ENCODE measurements around the gene PHF19. TPM values are rescaled to one million over a fixed set of nuclear protein-coding genes. Genes with fewer than 3 reads are reported as not detected.

The PHF19 gene
- polyA plus RNA-seq, 3 donors = 12.6 to 61.0 (median 12.7) TPM

GRCh38 chr9:120909904-120910303, 32.9 kb upstream of the PHF19 start:
- Histone ChIP-seq H3K4me3 (replicated peaks in 1 of 3; ENCODE audit: low read depth in 2 of 3, low read length in 3 of 3) (no peak overlapping the region), H3K4me2 (replicated peaks; ENCODE audit: extremely low read depth, low read length, poor library complexity, severe bottlenecking) (no peak overlapping the region), H3K79me2 (ENCODE audit: insufficient read depth, low read length) (no peaks in the 10 kb centered on the region), H3K4me1 (ENCODE audit: control insufficient read depth in 1 of 2, insufficient read depth in 2 of 2, low read length in 2 of 2) (peaks cover 5 to 9% of the 10 kb centered on the region in 2 donors), H2AFZ (ENCODE audit: insufficient read depth, low read depth, low read length, poor library complexity, severe bottlenecking) (no peak overlapping the region), H4K20me1 (ENCODE audit: insufficient read depth, low read length) (no peaks in the 10 kb centered on the region), H3K9ac (ENCODE audit: insufficient read depth, low read length, poor library complexity, severe bottlenecking) (no peak overlapping the region), H3K27me3 (ENCODE audit: control insufficient read depth in 2 of 2, insufficient read depth in 2 of 2, low read length in 2 of 2) (no peaks in the 10 kb centered on the region), H3K9me3 (replicated peaks in 1 of 2; ENCODE audit: control insufficient read depth in 1 of 2, insufficient read depth in 1 of 2, low read length in 2 of 2) (no peaks in the 10 kb centered on the region), H3K27ac (ENCODE audit: low read depth in 1 of 2, low read length in 2 of 2) (peak overlapping the region in 1 of 2 donors; percentile 2), H3K36me3 (replicated peaks in 1 of 2; ENCODE audit: control insufficient read depth in 1 of 2, insufficient read depth in 2 of 2, low read length in 2 of 2) (peaks cover 0 to 5% of the 10 kb centered on the region in 2 donors)
- peak overlapping the region in 2 of 7 donors; percentile 37 to 57 for H3K27ac Mint-ChIP-seq
- no peaks in the 10 kb centered on the region for H3K9me3 Mint-ChIP-seq
- TF ChIP-seq CTCF (IDR thresholded peaks at IDR 0.05) = no peak
- WGBS (ENCODE audit: insufficient coverage) = 43% methylated on average over 5 of the region's 5 CpGs
- H3K4me1 Mint-ChIP-seq = peaks cover 7% of the 10 kb centered on the region
- peak in 2 of 3 donors; percentile 36 to 84 for DNase-seq
- intact Hi-C loops (cut with micrococcal nuclease) = no loop called here
- H3K4me3 Mint-ChIP-seq = no peak overlapping the region
- peaks cover 15 to 28% of the 10 kb centered on the region in 2 donors for H3K36me3 Mint-ChIP-seq
- H3K27me3 Mint-ChIP-seq (ENCODE audit: low read depth in 3 of 3) = peaks cover 0 to 3% (median 1%) of the 10 kb centered on the region in 3 donors

- no peak overlapping the region for H3K4me3 Mint-ChIP-seq
- no peak for DNase-seq
Observed at GRCh38 chr9:120905315-120906164, 28.6 kb upstream of the PHF19 start.

More at GRCh38 chr9:120905315-120906164, 28.6 kb upstream of the PHF19 start:
- Histone ChIP-seq H3K79me2 (ENCODE audit: insufficient read depth, low read length) (no peaks in the 10 kb centered on the region), H3K27ac (ENCODE audit: low read depth in 1 of 2, low read length in 2 of 2) (no peak overlapping the region), H3K9ac (ENCODE audit: insufficient read depth, low read length, poor library complexity, severe bottlenecking) (no peak overlapping the region), H3K27me3 (ENCODE audit: control insufficient read depth in 2 of 2, insufficient read depth in 2 of 2, low read length in 2 of 2) (no peaks in the 10 kb centered on the region), H3K4me2 (replicated peaks; ENCODE audit: extremely low read depth, low read length, poor library complexity, severe bottlenecking) (no peak overlapping the region), H3K9me3 (replicated peaks in 1 of 2; ENCODE audit: control insufficient read depth in 1 of 2, insufficient read depth in 1 of 2, low read length in 2 of 2) (no peaks in the 10 kb centered on the region), H3K36me3 (replicated peaks in 1 of 2; ENCODE audit: control insufficient read depth in 1 of 2, insufficient read depth in 2 of 2, low read length in 2 of 2) (peaks cover 0 to 10% of the 10 kb centered on the region in 2 donors), H3K4me1 (ENCODE audit: control insufficient read depth in 1 of 2, insufficient read depth in 2 of 2, low read length in 2 of 2) (peaks cover 5 to 9% of the 10 kb centered on the region in 2 donors), H2AFZ (ENCODE audit: insufficient read depth, low read depth, low read length, poor library complexity, severe bottlenecking) (no peak overlapping the region), H3K4me3 (replicated peaks in 1 of 3; ENCODE audit: low read depth in 2 of 3, low read length in 3 of 3) (no peak overlapping the region), H4K20me1 (ENCODE audit: insufficient read depth, low read length) (no peaks in the 10 kb centered on the region)
- TF ChIP-seq CTCF (IDR thresholded peaks at IDR 0.05) = no peak
- WGBS (ENCODE audit: insufficient coverage) = 86% methylated on average over 8 of the region's 11 CpGs
- intact Hi-C loops (cut with micrococcal nuclease) = no loop called here
- Mint-ChIP-seq H3K4me1 (peaks cover 12% of the 10 kb centered on the region), H3K27ac (peak overlapping the region in 2 of 7 donors; percentile 8 to 54), H3K36me3 (peaks cover 11 to 13% of the 10 kb centered on the region in 2 donors), H3K27me3 (ENCODE audit: low read depth in 3 of 3) (peaks cover 0 to 7% (median 3%) of the 10 kb centered on the region in 3 donors), H3K9me3 (no peaks in the 10 kb centered on the region)
